ENCODE data around the gene CDC73.

CDC73 gene

GRCh38 chr1:193242000-193242399 is 120.2 kb downstream of the CDC73 start:
- ChIA-PET POLR2A (no interaction called here), CTCF (no interaction called here)
- no peak for DNase-seq (ENCODE audit: extremely low spot score)
- TF ChIP-seq, protein P1, sequence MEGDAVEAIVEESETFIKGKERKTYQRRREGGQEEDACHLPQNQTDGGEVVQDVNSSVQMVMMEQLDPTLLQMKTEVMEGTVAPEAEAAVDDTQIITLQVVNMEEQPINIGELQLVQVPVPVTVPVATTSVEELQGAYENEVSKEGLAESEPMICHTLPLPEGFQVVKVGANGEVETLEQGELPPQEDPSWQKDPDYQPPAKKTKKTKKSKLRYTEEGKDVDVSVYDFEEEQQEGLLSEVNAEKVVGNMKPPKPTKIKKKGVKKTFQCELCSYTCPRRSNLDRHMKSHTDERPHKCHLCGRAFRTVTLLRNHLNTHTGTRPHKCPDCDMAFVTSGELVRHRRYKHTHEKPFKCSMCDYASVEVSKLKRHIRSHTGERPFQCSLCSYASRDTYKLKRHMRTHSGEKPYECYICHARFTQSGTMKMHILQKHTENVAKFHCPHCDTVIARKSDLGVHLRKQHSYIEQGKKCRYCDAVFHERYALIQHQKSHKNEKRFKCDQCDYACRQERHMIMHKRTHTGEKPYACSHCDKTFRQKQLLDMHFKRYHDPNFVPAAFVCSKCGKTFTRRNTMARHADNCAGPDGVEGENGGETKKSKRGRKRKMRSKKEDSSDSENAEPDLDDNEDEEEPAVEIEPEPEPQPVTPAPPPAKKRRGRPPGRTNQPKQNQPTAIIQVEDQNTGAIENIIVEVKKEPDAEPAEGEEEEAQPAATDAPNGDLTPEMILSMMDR (IDR thresholded peaks at IDR 0.05; ENCODE audit: control extremely low read depth, extremely low read depth, low read depth, missing control alignments) = no peak

- no peak for DNase-seq (ENCODE audit: extremely low spot score)
- POLR2A ChIA-PET = no interaction called here
- TF ChIP-seq, protein P1 (IDR thresholded peaks at IDR 0.05; ENCODE audit: control extremely low read depth, extremely low read depth, low read depth, missing control alignments) = no peak
- CTCF ChIA-PET = no interaction called here
Observed at GRCh38 chr1:193249187-193249586, 127.4 kb downstream of the CDC73 start.

- no peak for DNase-seq (ENCODE audit: extremely low spot score)
- TF ChIP-seq, protein P1 (IDR thresholded peaks at IDR 0.05; ENCODE audit: control extremely low read depth, extremely low read depth, low read depth, missing control alignments) = no peak
- ChIA-PET POLR2A (no interaction called here), CTCF (no interaction called here)
Observed at GRCh38 chr1:193251950-193252349, 130.1 kb downstream of the CDC73 start.

GRCh38 chr1:193256019-193256418 is 134.2 kb downstream of the CDC73 start:
- ChIA-PET POLR2A (no interaction called here), CTCF (interaction anchor here (1.6 kb wide), 1 partner anchor 31 kb away, joined by 3 read pairs; no protein-coding TSS in a partner anchor)
- no peak for DNase-seq (ENCODE audit: extremely low spot score)
- TF ChIP-seq, protein P1 (IDR thresholded peaks at IDR 0.05; ENCODE audit: control extremely low read depth, extremely low read depth, low read depth, missing control alignments) = no peak

DNA sequence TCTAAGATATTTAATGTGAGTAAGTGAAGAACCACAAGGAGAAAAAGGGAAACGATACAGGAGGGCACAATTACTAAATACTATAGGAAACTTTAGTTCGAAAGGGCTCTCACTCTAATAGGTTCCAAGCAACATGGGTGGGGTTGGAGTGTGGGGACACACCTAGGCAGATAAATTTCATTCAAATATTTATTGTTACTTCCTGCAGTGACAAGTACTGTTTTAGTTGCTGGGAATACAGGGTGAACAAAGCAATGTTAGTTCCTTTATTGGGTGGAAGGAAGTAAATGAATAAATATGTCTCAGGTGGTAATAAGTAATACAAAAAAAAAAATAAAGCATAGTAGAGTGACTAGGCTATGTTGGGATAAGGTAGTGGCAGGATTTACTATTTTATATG is 137.8 kb downstream of the CDC73 start:
- ChIA-PET CTCF (no interaction called here), POLR2A (no interaction called here)
- TF ChIP-seq, protein P1 (IDR thresholded peaks at IDR 0.05; ENCODE audit: control extremely low read depth, extremely low read depth, low read depth, missing control alignments) = no peak
- no peak for DNase-seq (ENCODE audit: extremely low spot score)

DNA sequence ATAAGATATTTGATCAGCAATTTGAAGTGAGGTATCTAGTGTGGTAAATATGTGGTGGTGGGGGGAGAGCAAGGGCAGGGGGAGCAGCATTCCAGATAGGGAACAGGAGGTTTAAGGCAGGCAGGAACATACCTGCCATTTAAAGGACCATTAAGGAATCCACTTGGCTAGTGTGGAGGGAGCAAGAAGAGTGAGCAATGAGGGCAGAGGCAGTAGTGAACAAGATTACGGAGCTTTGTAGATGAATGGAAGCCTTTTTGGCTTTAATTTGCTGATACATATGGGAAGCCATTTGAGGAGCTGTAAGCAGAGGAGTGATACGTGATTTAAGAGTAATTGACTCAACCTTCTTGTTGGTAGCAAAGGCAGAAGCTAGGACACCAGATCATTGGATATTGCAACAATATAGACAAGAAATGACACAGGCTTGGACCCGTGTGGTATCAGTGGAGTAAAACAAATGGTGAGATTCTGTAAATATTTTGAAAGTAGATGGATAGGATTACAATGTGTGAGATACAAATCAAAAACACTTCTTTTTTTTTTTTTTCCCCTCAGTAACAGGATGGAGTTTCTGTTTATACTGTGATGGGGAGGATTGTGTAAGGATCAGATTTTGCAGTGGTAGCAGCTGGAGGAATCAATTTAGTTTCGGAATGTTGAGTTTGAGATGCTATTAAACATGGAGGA is 138.4 kb downstream of the CDC73 start:
- CTCF ChIA-PET = no interaction called here
- DNase-seq (ENCODE audit: extremely low spot score) = no peak
- TF ChIP-seq, protein P1 (IDR thresholded peaks at IDR 0.05; ENCODE audit: control extremely low read depth, extremely low read depth, low read depth, missing control alignments) = no peak
- POLR2A ChIA-PET = no interaction called here

Measured in GM10248 (cell line).